Stimulated activated CD4-positive, alpha-beta T cell treated with anti-CD3 and anti-CD28 coated beads, Interleukin-12 subunit alpha, Interleukin-12 subunit beta, amount 100 ng/mL, for 48 hours (primary cell): Measurements from ENCODE around the gene ZC3H12C.
"Not testable (repeated sequence)": the region's sequence is repeated elsewhere in the genome, so short reads cannot be mapped to it uniquely, and the experiment has no call there.

Source experiments
- DNase-seq, 3 donors: peaks; one replicate each; pipeline ENCODE4 v3.0.0-alpha.2; 2020; ENCODE audit warnings: low read depth in 2 of 3, low spot score in 1 of 3

The ZC3H12C gene

DNA sequence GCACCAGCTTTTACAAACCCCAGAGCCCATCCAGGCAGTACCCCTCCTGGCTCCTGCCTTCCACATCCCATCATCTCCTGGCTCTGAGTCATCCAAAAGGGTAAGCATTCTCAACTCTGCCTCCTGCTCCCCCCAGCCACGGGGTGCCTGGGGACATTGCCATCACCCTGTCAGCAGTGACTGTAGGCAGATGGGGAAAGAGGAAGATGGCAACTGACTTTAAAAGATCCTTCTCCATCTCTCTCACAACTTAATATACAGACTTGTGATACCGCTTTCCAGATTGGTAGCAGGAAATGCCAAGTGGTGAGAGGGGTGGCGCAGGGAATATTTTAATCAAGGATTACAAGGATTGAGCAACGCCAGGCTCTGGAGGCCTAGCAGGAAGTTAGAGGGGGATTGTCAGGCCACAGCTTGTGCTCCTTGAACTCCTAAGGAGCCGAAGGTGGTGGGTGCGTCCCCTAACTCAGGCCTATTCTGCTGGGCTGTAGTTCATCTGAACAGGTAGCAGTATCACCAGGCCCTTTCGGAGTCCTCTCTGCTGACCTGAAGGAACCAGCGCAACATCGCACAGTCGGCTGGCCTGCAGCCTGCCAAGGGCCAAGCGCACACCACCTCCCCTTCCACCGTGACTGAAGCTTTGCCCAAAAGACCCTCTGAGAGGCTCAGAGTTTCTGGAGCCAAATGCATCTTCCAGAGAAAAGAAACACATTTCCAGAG is 83.3 kb downstream of the ZC3H12C start:
- no peak for DNase-seq

- no peak for DNase-seq
Measured at GRCh38 chr11:110177086-110177456, 83.9 kb downstream of the ZC3H12C start.

GRCh38 chr11:110179064-110179463 is 85.9 kb downstream of the ZC3H12C start:
- DNase-seq, result no peak

GRCh38 chr11:110182886-110183285 is 89.7 kb downstream of the ZC3H12C start:
- no peak for DNase-seq

GRCh38 chr11:110184456-110184855 is 91.3 kb downstream of the ZC3H12C start:
- no peak for DNase-seq

GRCh38 chr11:110185121-110185591 is 92.0 kb downstream of the ZC3H12C start:
- DNase-seq, result no peak

DNA sequence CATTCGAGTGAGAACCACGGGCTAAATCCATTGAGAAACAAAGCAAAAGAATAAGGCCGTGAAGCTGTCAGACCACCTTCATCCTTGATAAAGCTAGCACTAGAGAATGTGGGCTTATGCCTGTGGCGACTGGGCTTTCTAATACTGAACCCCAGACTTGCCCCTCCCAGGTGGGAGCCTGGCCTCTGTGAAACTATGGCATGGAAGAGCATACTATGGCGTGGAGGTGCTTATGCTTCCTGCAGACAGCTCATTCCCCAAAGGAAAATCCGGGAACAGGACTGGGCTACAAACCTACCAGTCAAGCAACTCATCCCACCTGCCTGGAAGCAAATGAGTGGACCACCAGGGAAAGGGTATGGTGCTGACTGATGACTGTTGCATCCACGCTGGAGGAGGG is 92.4 kb downstream of the ZC3H12C start:
- DNase-seq, result no peak

- no peak for DNase-seq
Measured at GRCh38 chr11:110186456-110186855, 93.3 kb downstream of the ZC3H12C start.

- no peak for DNase-seq
Measured at GRCh38 chr11:110186867-110187266, 93.7 kb downstream of the ZC3H12C start.

GRCh38 chr11:110187731-110188130 is 94.5 kb downstream of the ZC3H12C start:
- no peak for DNase-seq

DNA sequence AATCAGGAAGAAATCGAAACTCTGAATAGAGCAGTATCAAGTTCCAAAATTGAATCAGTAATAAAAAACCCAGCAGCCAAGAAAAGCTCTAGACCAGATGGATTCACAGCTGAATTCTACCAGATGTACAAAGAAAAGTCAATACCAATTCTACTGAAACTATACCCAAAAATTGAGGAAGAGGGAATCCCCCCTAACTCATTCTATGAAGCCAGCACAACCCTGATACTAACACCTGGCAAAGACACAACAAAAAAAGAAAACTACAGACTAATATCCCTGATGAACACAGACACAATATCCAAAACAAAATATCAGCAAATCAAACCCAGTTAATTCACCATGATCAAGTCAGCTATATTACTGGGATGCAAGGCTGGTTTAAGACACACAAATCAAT is 97.7 kb downstream of the ZC3H12C start:
- no peak for DNase-seq

- DNase-seq, result not testable (repeated sequence)
Measured at GRCh38 chr11:110192604-110193282, 99.6 kb downstream of the ZC3H12C start.

GRCh38 chr11:110194211-110194766 is 101.1 kb downstream of the ZC3H12C start:
- DNase-seq, result not testable (repeated sequence)

GRCh38 chr11:110196241-110196754 is 103.1 kb downstream of the ZC3H12C start:
- no peak for DNase-seq

DNA sequence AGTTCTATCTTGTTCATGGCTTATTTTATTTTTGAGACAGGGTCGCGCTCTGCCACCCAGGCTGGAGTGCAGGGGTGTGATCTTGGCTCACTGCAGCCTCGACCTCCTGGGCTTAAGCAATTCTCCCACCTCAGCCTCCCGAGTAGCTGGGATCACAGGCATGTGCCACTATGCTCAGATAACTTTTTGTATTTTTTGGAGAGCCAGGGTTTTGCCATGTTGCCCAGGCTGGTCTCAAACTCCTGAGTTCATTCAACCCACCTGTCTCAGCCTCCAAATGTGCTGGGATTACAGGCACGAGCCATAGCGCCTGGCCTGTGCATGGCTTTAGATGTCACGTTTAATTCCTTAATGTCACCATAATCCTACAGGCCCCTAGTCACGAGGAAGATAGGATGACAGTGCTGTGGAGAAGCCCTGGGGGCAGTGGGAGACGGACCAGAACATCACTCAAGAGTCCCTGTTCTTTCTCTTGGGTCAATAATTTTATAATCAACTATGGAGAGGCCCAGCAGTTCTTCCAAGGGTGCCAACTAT is 103.8 kb downstream of the ZC3H12C start:
- DNase-seq, result no peak

- no peak for DNase-seq
Measured at GRCh38 chr11:110198031-110198729, 105.0 kb downstream of the ZC3H12C start.

DNA sequence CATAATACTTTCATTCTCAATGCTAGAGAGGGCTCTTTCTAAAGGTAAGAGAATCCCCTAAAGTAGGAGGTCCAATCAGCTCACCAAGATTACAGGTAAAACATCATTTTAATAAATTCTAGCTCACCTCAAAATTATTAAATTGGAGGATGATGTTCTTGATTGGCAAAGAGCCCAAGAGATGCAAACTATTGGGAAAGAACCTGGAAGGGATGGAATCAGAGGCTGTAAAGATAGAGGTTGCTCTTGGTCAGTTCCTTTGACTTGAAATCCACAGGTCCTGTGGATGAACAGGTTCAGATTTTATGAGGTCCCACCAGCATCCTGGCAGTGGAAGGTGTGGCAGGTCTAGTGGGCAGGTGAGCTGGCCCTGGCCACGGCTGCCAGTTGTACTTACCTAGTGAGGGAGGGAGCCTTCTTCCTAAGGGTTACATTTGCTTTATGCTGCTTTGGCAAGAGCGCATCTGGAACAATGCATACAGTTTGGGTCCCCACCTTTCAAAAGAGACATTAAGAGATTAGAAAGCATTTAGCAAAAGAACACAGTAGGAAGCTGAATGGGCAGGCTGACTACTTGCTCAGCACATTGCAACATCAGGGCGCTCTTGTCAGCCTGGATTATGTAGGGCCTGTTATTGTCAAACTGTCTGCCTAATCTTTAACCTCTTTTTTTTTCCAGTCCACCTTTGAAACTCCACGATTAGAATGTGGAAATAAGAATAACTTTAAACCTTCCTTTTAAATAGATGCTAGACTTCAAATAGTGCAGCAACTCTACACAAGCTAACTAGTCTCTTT is 106.2 kb downstream of the ZC3H12C start:
- DNase-seq, result no peak

GRCh38 chr11:110200241-110200640 is 107.0 kb downstream of the ZC3H12C start:
- DNase-seq, result no peak

GRCh38 chr11:110200836-110201235 is 107.6 kb downstream of the ZC3H12C start:
- DNase-seq, result no peak

DNA sequence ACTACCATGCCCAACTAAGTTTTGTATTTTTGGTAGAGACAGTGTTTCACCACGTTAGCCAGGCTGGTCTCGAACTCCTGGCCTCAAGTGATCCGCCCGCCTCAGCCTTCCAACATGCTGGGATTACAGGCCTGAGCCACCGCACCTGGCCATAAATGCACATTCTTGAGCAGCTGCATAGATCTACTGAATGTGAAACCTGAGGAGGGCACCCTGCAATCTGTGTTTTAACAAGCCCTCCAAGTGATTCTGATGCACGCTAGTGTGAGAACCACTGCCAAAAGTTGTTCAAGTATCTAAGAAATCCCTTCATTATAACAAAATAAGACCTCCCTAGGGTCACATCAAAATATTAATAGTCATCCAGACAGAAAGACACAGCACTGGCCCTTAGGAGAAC is 113.9 kb downstream of the ZC3H12C start:
- DNase-seq, result no peak
